Measurements from ENCODE around the gene LENG8.

Gene LENG8

DNA sequence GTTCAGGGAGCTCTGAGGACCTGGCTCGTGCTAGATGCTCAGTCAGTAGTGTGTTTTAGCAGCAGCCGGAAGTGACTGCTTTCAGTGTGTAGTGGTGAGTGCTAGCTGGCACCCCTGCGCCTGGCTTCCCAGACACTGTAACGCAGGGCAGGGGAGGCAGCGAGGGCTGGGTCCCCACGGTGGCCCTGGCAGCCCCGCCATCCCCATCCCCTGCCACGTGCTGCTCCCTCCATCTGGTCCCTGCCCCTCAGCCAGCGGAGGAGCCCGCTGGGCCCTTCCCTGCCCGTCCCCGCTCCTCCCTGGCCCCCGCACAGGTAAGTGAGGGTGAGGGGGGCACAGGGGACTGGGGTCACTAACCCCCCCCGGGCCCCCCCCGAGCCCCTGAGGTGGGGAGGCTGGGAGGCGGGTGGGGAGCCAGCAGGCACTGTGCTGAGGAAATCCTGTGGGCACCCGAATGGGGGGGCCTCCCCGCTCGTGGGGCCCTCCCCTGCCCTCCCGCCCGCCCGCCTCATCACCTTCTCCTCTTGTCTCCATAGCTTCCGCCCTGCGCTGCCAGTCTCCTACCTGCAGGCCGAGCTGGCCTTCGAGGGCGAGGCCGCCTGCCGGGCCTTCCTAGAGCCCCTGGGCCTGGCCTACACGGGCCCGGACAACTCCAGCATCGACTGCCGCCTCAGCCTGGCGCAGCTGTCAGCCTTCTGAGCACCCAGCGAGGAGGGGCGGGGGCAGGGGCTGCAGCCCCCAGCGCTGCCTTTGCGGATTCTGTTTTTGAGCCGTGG, 11.4 kb downstream of the LENG8 start:
- Histone ChIP-seq H3K27me3 (no peaks in the 10 kb centered on the region), H3K36me3 (peaks cover 66% of the 10 kb centered on the region), H3K4me2 (peak overlapping the region; percentile 97), H3K27ac (peak overlapping the region; percentile 60), H4K20me1 (peaks cover 73% of the 10 kb centered on the region), H3K4me1 (peaks cover 50% of the 10 kb centered on the region), H3K9me3 (no peaks in the 10 kb centered on the region), H3K9ac (peak overlapping the region; percentile 67), H3K4me3 (peak overlapping the region; percentile 44; the same call in 1 of the 2 replicates)
- no peak for TF ChIP-seq Cebpa-rat (IDR thresholded peaks at IDR 0.05)

DNA sequence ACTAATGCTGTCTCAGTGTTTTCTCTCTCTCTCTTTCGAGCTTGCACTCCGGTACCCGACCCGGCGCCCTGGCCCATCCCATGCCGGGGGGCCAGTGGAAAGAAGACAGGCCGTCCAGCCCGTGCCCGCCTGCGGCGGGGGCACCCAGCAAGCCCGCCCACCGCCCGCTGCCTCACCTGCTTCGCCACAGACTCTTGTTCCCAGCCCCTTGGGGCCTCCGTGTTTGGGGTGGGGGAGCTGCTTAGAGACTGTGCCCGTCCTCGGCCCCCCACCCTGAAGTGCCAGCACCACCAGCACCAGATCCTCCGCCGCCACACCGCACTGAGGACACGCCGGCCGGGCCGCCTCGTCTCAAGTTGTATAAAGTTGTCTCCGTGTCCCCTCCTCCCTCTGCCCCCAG, 12.2 kb downstream of the LENG8 start:
- Histone ChIP-seq H3K9me3 (no peaks in the 10 kb centered on the region), H4K20me1 (peaks cover 65% of the 10 kb centered on the region), H3K4me2 (peak overlapping the region; percentile 97), H3K4me3 (peak overlapping the region; percentile 44), H3K36me3 (peaks cover 59% of the 10 kb centered on the region), H3K4me1 (peaks cover 58% of the 10 kb centered on the region), H3K27me3 (no peaks in the 10 kb centered on the region), H3K27ac (peak overlapping the region; percentile 60), H3K9ac (peak overlapping the region; percentile 67)
- no peak for TF ChIP-seq Cebpa-rat (IDR thresholded peaks at IDR 0.05)

DNA sequence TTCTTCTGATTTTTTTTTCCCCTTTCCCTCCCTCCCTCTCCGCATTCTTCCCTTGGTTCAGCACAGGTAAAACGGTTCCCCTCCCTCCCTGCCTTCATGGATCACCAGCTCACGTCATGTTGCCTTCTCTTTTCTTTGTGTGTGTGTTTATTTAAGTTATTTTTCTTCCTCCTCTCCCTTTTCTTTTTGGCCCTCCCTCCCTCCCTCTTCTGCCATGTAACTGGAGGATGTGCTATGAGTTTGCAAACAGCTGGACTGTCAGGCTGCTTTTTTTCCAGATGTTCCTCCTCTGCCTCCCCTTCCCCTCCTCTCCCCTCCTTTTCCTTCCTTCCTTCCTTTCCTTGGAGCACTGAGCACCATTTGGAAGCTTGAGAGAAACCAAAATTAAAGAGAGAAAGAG, 12.6 kb downstream of the LENG8 start:
- peak overlapping the region; percentile 97 for H3K4me2 ChIP-seq
- H3K9ac ChIP-seq: peak overlapping the region; percentile 97
- H3K4me3 ChIP-seq: peak overlapping the region; percentile 84
- H4K20me1 ChIP-seq: peaks cover 61% of the 10 kb centered on the region
- H3K36me3 ChIP-seq: peaks cover 55% of the 10 kb centered on the region
- peaks cover 62% of the 10 kb centered on the region for H3K4me1 ChIP-seq
- no peaks in the 10 kb centered on the region for H3K9me3 ChIP-seq
- no peaks in the 10 kb centered on the region for H3K27me3 ChIP-seq
- TF ChIP-seq Cebpa-rat (IDR thresholded peaks at IDR 0.05): no peak
- H3K27ac ChIP-seq: peak overlapping the region; percentile 99

DNA sequence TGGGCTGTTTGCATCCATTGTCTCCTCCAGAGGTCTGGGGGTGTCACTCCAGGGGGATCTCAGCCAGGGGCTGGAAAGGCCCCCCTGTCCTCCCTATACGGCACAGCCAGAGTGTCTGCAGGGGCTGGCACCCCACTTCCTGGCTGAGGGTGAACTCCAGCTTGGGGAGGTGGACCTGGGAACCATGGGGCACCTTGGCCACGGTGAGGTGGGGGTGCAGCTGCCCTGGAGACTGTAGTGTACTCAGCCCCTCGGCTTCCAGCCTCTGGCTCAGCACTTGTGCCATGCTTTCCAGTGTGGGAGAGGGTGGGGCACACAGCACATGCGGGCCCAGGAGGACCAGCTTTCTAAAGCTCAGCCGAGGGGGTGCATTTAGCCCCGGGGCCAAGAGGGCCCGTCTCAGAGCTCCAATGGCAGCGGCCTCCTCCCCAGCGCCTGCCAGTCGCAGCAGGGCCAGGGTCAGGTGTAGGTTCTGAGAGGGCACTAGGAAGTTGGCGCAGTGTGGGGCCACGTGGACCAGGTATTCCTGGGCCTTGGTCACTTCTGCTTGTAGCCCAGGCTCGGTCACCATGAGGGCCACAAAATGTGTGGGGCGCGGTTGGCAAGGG, 13.2 kb downstream of the LENG8 start:
- H4K20me1 ChIP-seq: peaks cover 55% of the 10 kb centered on the region
- peaks cover 49% of the 10 kb centered on the region for H3K36me3 ChIP-seq
- no peak for TF ChIP-seq Cebpa-rat (IDR thresholded peaks at IDR 0.05)
- H3K9ac ChIP-seq: peak overlapping the region; percentile 97
- H3K9me3 ChIP-seq: no peaks in the 10 kb centered on the region
- no peaks in the 10 kb centered on the region for H3K27me3 ChIP-seq
- peak overlapping the region; percentile 99 for H3K27ac ChIP-seq
- H3K4me3 ChIP-seq: peak overlapping the region; percentile 84
- peak overlapping the region; percentile 97 for H3K4me2 ChIP-seq
- peaks cover 63% of the 10 kb centered on the region for H3K4me1 ChIP-seq

DNA sequence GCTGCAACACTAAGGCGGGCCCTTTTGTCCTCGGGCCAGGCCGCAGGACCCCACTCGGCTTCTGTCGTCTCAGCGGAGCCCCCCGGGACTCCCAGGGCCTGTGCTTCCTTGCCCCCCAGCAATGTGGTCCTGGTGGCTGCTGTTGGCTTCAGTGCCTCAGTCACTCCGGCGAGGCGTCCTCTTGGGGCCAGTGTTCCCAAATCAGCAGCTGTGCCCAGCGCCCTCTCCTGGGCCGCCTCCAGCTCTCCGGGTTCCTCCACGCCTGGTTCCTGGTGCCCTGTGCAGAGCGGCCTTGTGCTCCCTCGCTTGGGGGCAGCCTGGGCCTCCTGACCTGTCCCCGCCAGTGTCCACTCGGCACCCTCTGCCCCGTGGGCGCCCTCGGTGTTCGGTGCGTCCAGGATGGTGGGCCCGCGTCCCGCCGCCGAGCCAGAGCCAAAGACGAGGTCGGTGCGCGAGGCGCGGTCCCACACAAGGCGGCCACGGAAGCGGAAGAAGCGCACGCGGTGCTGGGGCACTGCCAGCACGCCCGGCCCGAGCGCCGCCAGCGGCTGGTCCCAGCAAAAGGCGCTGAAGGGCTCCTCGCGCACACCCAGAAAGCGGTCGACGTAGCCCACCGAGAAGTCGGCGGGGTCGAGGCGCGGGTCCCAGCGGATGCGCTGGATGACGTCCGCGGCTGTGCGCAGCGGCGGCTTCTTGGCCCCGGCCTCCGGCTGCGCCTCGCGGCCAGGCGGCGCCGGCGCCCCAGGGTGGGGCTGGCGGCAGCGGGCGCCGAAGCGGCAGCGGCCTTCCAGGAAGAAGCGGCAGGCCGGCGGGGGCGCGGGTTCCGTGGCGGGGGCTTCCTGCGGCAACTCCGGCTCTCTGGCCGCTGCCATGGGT, 13.9 kb downstream of the LENG8 start:
- peak overlapping the region; percentile 84 for H3K4me3 ChIP-seq
- no peak for TF ChIP-seq Cebpa-rat (IDR thresholded peaks at IDR 0.05)
- peak overlapping the region; percentile 97 for H3K9ac ChIP-seq
- H3K4me2 ChIP-seq: peak overlapping the region; percentile 97
- H3K4me1 ChIP-seq: peaks cover 65% of the 10 kb centered on the region
- H3K27ac ChIP-seq: peak overlapping the region; percentile 99
- peaks cover 42% of the 10 kb centered on the region for H3K36me3 ChIP-seq
- no peaks in the 10 kb centered on the region for H3K9me3 ChIP-seq
- no peaks in the 10 kb centered on the region for H3K27me3 ChIP-seq
- peaks cover 48% of the 10 kb centered on the region for H4K20me1 ChIP-seq

DNA sequence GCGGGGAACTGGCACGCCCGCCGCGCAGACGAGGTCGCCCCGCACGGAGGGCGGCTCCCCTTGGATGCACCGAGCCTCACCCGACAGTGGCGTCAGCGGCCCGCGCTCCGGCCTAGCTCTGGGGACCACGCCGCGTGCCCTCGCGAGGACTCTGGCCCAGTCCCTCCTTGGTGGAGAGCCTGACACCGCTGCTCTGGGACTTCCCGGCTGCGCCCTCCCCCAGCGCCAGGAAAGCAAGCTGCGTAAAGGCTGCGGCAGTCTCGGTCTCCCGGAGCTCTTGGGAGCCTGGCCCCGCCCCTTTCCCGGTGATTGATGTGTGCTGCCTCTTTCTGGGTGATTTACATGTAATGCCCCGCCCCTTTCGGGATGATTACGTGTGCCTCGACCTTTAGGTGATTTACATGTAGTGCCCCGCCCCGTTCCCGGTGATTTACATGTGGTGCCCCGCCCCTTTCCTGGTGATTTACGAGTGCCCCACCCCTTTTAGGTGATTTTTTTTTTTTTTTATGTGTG, 14.6 kb downstream of the LENG8 start, which contains the start of gene LENG9:
Gene LENG9, minus strand, starts transcription at position 248 of the 513 bp plus-strand sequence. CDS start 252 bp downstream, outside the sequence.
- peak within 1 kb of the TSS; percentile 97 for H3K4me2 ChIP-seq
- no peaks in the 10 kb centered on the region for H3K9me3 ChIP-seq
- H3K4me3 ChIP-seq: peak within 1 kb of the TSS; percentile 84
- peaks cover 69% of the 10 kb centered on the region for H3K4me1 ChIP-seq
- no peaks in the 10 kb centered on the region for H3K27me3 ChIP-seq
- peaks cover 35% of the 10 kb centered on the region for H3K36me3 ChIP-seq
- TF ChIP-seq Cebpa-rat (IDR thresholded peaks at IDR 0.05): no peak
- H3K27ac ChIP-seq: peak within 1 kb of the TSS; percentile 99
- H3K9ac ChIP-seq: peak within 1 kb of the TSS; percentile 97
- peaks cover 41% of the 10 kb centered on the region for H4K20me1 ChIP-seq

DNA sequence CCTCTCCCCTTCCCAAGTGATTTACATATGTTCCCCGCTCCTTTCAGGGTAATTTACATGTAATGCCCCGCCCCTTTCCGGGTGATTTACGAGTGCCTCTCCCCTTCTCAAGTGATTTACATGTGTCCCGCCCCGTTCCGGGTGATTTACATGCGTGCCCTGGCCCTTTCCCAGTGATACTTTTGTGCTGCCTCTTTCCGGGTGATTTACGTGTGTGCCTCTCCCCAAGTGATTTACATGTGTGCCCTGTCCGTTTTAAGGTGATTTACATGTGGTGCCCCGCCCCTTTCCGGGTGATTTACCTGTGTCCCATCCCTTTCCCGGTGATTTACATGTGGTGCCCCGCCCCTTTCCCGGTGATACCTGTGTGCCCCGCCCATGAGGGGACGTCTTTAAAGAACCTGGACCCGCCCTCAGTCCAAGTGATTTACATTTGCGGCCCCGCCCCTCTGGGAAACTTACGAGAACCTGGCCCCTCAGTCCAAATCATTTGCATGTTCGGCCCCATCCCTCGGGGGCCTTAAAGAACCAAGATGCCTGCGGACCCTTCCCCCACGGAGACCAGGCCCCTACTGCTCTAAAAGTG, 15.1 kb downstream of the LENG8 start:
- Histone ChIP-seq H3K9me3 (no peaks in the 10 kb centered on the region), H3K4me2 (peak overlapping the region; percentile 85), H3K4me1 (peaks cover 69% of the 10 kb centered on the region), H3K9ac (peak overlapping the region; percentile 66), H3K4me3 (peak overlapping the region; percentile 84), H3K27ac (peak overlapping the region; percentile 79), H3K27me3 (no peaks in the 10 kb centered on the region), H4K20me1 (peaks cover 35% of the 10 kb centered on the region), H3K36me3 (peaks cover 29% of the 10 kb centered on the region)
- no peak for TF ChIP-seq Cebpa-rat (IDR thresholded peaks at IDR 0.05)

DNA sequence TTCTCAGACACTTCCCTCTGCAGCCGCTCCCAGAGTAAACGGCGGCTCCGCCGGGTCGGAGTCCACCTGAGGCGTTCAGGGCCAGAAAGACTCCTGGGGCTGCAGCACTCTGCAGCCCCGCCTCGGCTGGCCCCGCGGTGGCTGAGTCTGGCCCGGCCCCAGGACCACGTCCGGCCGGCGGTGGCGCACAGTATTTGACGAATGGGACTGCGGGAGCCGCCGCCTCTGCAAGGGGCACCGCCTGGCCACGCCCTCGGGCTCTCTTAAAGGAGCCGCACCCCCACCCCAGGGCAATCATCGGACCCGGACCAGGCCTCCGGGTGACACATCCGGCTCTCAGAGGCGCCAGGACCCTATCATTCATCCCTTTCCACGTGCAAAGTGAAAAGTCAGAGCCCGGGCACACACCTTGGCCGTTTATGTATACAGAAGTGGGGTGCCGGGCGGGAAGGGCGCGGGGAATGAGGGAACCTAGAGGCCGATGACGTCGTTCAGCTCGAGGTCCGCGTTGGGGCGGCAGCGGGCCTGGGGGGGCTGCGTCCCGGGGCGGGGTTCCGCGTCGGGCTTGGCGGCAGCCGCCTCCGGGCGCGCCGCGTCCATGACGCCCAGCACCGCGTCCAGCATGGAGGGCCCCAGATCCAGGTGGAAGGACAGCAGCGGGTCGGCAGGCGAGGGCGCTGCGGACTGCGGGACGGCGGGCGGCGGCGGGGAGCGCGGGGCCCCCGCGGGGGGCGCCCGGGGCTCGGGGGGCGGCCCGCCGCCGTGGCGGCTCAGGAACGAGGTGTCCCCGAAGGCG, 15.8 kb downstream of the LENG8 start:
- TF ChIP-seq Cebpa-rat (IDR thresholded peaks at IDR 0.05): no peak
- Histone ChIP-seq H3K27me3 (no peaks in the 10 kb centered on the region), H3K27ac (peak overlapping the region; percentile 79), H3K4me2 (peak overlapping the region; percentile 85), H3K36me3 (peaks cover 22% of the 10 kb centered on the region), H4K20me1 (peaks cover 29% of the 10 kb centered on the region), H3K9me3 (no peaks in the 10 kb centered on the region), H3K4me3 (peak overlapping the region; percentile 84), H3K4me1 (peaks cover 69% of the 10 kb centered on the region), H3K9ac (peak overlapping the region; percentile 66)

Data from BLaER1 (cell line).